NCI-H2029 (cell line): ENCODE results near the gene MYBL2.

ENCODE experiments used
- DNase-seq: peaks from one replicate; lab custom pipeline; 2025; lab: John Stamatoyannopoulos, UW

MYBL2 gene

GRCh38 chr20:43682446-43682845 lies 15.5 kb downstream of the MYBL2 start:
- no peak for DNase-seq

- DNase-seq = no peak
Observed at GRCh38 chr20:43686820-43687219, 19.9 kb downstream of the MYBL2 start.

GRCh38 chr20:43689165-43689564 lies 22.3 kb downstream of the MYBL2 start:
- no peak for DNase-seq

- DNase-seq = no peak
Observed at GRCh38 chr20:43690943-43691598, 24.2 kb downstream of the MYBL2 start.

- no peak for DNase-seq
Observed at GRCh38 chr20:43691928-43692524, 25.1 kb downstream of the MYBL2 start.

- DNase-seq = no peak
Observed at GRCh38 chr20:43694763-43695162, 27.8 kb downstream of the MYBL2 start.

- DNase-seq = no peak
Observed at GRCh38 chr20:43695571-43695970, 28.7 kb downstream of the MYBL2 start.

GRCh38 chr20:43699941-43700565 lies 33.1 kb downstream of the MYBL2 start:
- DNase-seq = no peak

GRCh38 chr20:43700627-43701026 lies 33.7 kb downstream of the MYBL2 start:
- no peak for DNase-seq

GRCh38 chr20:43702502-43702901 lies 35.6 kb downstream of the MYBL2 start:
- DNase-seq = no peak

GRCh38 chr20:43710370-43711044 lies 43.6 kb downstream of the MYBL2 start:
- no peak for DNase-seq

- no peak for DNase-seq
Observed at GRCh38 chr20:43711098-43711654, 44.3 kb downstream of the MYBL2 start.

- no peak for DNase-seq
Observed at GRCh38 chr20:43715044-43715443, 48.1 kb downstream of the MYBL2 start.

- no peak for DNase-seq
Observed at GRCh38 chr20:43715511-43715910, 48.6 kb downstream of the MYBL2 start.

- DNase-seq = no peak
Observed at GRCh38 chr20:43716123-43716522, 49.2 kb downstream of the MYBL2 start.

GRCh38 chr20:43716757-43717615 lies 50.1 kb downstream of the MYBL2 start:
- no peak for DNase-seq

GRCh38 chr20:43717616-43717995 lies 50.7 kb downstream of the MYBL2 start:
- DNase-seq = no peak

GRCh38 chr20:43720007-43720406 lies 53.1 kb downstream of the MYBL2 start:
- DNase-seq = no peak

- DNase-seq = no peak
Observed at GRCh38 chr20:43721097-43721428, 54.1 kb downstream of the MYBL2 start.

GRCh38 chr20:43721429-43722152 lies 54.7 kb downstream of the MYBL2 start:
- no peak for DNase-seq

GRCh38 chr20:43722153-43722505 lies 55.2 kb downstream of the MYBL2 start:
- DNase-seq = no peak
